GM15510 (cell line): ENCODE data around the gene CD37.

Experiments
- POLR2A ChIP-seq: IDR thresholded peaks from 3 replicates; pipeline ENCODE4 v1.6.1; 2011; ENCODE audit warnings: borderline replicate concordance; ENCODE audit not compliant: insufficient read length; ENCODE audit errors: extremely low read depth

CD37 gene, protein sequence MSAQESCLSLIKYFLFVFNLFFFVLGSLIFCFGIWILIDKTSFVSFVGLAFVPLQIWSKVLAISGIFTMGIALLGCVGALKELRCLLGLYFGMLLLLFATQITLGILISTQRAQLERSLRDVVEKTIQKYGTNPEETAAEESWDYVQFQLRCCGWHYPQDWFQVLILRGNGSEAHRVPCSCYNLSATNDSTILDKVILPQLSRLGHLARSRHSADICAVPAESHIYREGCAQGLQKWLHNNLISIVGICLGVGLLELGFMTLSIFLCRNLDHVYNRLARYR

GRCh38 chr19:49335071-49335783, at the start of gene CD37:
CD37 (plus strand) TSS chr19:49335406; CDS start chr19:49335541, 135 bp downstream.
- TF ChIP-seq POLR2A: peak; percentile 79

- TF ChIP-seq POLR2A: no peak
Measured at GRCh38 chr19:49287141-49287770, 48.0 kb upstream of the CD37 start.

GRCh38 chr19:49290517-49290916, 44.7 kb upstream of the CD37 start:
- no peak for TF ChIP-seq POLR2A

GRCh38 chr19:49294401-49294800, 40.8 kb upstream of the CD37 start:
- TF ChIP-seq POLR2A: no peak

DNA sequence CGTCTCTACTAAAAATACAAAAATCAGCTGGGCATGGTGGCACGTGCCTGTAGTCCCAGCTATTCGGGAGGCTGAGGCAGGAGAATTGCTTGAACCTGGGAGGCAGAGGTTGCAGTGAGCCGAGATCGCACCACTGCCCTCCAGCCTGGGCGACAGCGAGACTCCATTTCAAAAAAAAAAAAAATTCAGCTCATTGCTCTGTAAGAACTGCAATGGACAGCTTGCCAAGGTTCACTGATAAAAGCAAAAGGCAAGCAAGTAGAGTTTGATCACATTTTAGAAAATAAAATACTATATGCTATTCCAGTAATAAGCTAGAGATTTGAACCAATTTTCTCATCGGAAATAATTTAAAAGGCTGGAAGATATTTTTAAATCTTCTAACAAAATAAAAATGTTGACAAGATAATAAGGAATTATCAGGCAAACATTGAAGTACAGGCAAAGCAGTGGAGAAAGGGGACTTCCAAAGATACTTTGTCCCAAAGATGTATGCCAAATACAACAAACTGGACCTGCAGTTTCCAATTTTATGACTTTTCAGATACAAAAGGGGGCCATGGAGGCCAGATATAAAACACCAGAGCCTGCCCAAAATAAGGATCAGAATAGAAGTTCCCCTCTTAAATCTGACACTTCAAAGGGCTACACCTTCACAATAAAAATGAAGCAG, 39.9 kb upstream of the CD37 start:
- TF ChIP-seq POLR2A: no peak

DNA sequence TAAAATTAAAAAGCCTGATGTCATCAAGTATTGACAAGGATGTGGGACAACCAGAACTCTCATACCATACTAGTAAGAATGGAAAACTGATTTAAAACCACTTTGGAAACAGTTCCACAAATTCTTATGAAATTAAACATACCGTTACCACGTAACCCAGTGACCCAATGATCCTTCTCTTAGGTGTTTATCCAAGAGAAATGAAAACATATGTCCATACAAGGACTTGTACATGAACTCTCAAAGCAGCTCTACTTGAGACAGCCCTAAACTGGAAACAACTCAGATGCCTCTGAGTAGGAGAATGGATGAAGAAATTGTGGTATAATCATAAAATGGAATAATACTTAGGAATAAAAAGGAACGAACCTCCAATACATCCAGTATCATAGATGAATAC, 37.8 kb upstream of the CD37 start:
- no peak for TF ChIP-seq POLR2A

GRCh38 chr19:49301165-49301865, 33.9 kb upstream of the CD37 start:
- no peak for TF ChIP-seq POLR2A

DNA sequence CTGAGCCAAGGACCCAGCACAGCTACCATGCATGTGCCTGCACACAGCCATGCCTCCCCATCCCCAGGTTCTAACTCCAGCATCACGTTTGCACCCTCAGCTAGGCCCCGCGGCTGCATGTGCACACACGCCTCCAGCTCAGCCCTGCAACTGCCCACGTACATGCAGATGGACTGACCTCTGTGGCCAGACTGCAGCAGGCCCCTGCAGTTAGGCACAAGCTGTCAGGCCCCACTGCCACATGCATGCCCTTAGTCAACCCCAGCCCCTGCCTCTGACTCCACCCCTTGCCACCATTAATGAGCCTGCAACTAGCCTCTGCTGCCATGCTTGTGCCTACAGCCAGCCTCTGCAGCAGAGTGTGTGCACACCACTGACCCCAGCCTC, 33.3 kb upstream of the CD37 start:
- no peak for TF ChIP-seq POLR2A

GRCh38 chr19:49309087-49309486, 26.1 kb upstream of the CD37 start:
- no peak for TF ChIP-seq POLR2A

DNA sequence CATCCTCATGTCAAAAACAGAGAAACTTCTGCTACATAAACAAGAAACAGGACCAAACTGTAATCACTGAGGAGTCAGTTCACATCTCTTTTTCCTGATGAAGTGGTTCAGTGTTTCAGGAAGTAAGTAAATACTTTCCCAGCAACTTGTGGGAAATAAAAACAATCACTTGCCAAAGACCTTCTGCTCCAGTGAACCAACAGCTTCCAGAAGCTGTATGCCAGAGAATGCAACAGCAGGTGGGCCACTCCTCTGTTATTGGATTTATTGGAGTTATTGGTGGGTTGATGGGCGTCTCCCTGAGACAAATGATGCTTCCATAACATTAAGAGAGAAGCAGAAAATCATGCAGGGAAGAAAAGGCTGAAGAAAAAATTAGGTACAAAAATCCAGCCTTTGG, 20.1 kb upstream of the CD37 start:
- no peak for TF ChIP-seq POLR2A

DNA sequence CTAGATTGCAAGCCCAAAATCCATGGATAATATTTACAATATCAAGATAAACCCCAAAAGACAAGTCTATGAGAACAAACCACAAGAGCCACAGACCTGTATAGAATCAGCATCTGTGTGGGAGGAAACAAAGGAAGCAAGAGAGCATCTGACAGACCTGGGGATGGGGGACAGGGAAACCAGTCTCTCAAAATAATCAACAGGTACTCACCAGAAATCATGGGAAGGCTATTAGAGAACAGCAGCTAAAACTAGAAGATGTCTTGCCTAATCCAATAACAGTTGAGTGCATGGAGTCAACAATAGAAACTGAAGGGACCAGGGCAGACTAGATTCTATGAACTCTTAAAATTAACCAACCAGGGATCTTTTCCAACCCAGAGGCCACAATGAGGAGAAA, 18.9 kb upstream of the CD37 start:
- TF ChIP-seq POLR2A: no peak

DNA sequence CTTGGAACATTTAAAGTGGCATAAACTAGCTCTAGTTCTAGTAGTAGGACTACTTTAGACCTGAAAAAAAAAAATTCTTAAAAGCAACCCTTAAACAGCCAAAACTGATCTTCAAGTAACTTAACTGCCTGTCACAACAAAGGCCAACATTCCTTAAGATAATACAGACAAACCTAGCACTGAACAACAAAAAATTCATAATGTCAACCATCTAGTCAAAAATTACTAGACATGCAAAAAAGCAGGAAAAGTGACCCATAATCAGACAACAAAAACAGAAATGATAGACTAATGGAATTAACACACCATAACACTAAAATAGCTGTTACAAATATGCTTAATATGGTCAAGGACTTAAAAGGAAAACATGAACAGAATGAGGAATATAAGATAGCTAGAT, 16.9 kb upstream of the CD37 start:
- TF ChIP-seq POLR2A: no peak

- no peak for TF ChIP-seq POLR2A
Measured at GRCh38 chr19:49324801-49325576, 10.2 kb upstream of the CD37 start, which contains the start of gene SLC6A16. SLC6A16 (minus strand) TSS chr19:49325191; CDS start chr19:49311347, 13,844 bp downstream.
